Brain microvascular endothelial cell (primary cell): Measurements from ENCODE around the gene SUSD5.

Experiments used
- DNase-seq: peaks from one replicate; pipeline ENCODE4 v3.0.0-alpha.2; 2020
- H3K27ac ChIP-seq: fragments of 250-450 bp; sonication (Bioruptor Pico); 2 replicates; pipeline ENCODE4 v1.5.1; 2020; ENCODE audit warnings: mild to moderate bottlenecking, moderate library complexity
- H3K27me3 ChIP-seq: fragments of 250-450 bp; sonication (Bioruptor Pico); replicated peaks from 2 replicates; pipeline ENCODE4 v1.5.1; 2020; ENCODE audit warnings: mild to moderate bottlenecking
- H3K36me3 ChIP-seq: fragments of 250-450 bp; sonication (Bioruptor Pico); replicated peaks from 2 replicates; pipeline ENCODE4 v1.5.1; 2020; ENCODE audit warnings: mild to moderate bottlenecking
- H3K4me3 ChIP-seq: 2 replicates; pipeline ENCODE4 v1.5.1; 2011; ENCODE audit warnings: low read depth, mild to moderate bottlenecking, control low read depth, low read length, moderate library complexity
- in situ Hi-C: cut with HindIII; loops from 2 replicates; pipeline ENCODE4 v1.10.0; 2017; ENCODE audit warnings: low sequenced_read_pairs, low pct_ligation_motif_present
- TF ChIP-seq, protein P1 (sequence below): IDR thresholded peaks from 2 replicates; pipeline ENCODE4 v1.5.1; 2011; ENCODE audit warnings: low read depth, mild to moderate bottlenecking, moderate library complexity, low read length, control low read depth, inconsistent platforms; ENCODE audit errors: missing control alignments

SUSD5 gene

GRCh38 chr3:33131331-33132018 lies 87.1 kb downstream of the SUSD5 start:
- DNase-seq, result peak; percentile 66
- Histone ChIP-seq H3K27me3 (no peaks in the 10 kb centered on the region), H3K36me3 (peaks cover 23% of the 10 kb centered on the region), H3K4me3 (no peak overlapping the region), H3K27ac (no peak overlapping the region)
- in situ Hi-C loops, result no loop called here
- TF ChIP-seq, protein P1, sequence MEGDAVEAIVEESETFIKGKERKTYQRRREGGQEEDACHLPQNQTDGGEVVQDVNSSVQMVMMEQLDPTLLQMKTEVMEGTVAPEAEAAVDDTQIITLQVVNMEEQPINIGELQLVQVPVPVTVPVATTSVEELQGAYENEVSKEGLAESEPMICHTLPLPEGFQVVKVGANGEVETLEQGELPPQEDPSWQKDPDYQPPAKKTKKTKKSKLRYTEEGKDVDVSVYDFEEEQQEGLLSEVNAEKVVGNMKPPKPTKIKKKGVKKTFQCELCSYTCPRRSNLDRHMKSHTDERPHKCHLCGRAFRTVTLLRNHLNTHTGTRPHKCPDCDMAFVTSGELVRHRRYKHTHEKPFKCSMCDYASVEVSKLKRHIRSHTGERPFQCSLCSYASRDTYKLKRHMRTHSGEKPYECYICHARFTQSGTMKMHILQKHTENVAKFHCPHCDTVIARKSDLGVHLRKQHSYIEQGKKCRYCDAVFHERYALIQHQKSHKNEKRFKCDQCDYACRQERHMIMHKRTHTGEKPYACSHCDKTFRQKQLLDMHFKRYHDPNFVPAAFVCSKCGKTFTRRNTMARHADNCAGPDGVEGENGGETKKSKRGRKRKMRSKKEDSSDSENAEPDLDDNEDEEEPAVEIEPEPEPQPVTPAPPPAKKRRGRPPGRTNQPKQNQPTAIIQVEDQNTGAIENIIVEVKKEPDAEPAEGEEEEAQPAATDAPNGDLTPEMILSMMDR, result peak; percentile 72

- TF ChIP-seq, protein P1, result no peak
- Histone ChIP-seq H3K36me3 (peaks cover 19% of the 10 kb centered on the region), H3K27ac (no peak overlapping the region), H3K27me3 (no peaks in the 10 kb centered on the region), H3K4me3 (no peak overlapping the region)
- in situ Hi-C loops, result no loop called here
- peak; percentile 43 for DNase-seq
Measured at GRCh38 chr3:33130144-33130543, 88.5 kb downstream of the SUSD5 start.

- in situ Hi-C loops, result no loop called here
- TF ChIP-seq, protein P1, result no peak
- Histone ChIP-seq H3K27me3 (no peaks in the 10 kb centered on the region), H3K4me3 (no peak overlapping the region), H3K27ac (no peak overlapping the region), H3K36me3 (peaks cover 20% of the 10 kb centered on the region)
- DNase-seq, result no peak
Measured at GRCh38 chr3:33128706-33129105, 89.9 kb downstream of the SUSD5 start.

DNA sequence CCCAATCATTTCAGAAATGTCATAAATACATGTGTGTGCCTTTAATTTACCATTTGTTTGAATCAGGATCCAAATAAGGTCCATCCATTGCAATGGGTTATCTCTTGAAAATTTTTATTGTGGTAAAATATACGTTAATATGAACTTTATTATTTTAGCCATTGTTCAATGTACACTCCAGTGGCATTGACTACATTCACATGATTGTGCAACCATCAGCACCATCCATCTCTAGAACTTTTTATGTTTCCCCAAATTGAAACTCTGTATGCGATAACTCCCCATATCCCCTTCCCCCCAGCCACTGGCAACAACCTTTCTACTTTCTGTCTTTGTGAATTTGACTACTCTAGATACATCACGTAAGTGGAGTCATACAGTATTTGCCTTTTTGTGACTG lies 92.8 kb downstream of the SUSD5 start:
- in situ Hi-C loops, result no loop called here
- TF ChIP-seq, protein P1, result no peak
- H3K36me3 ChIP-seq, result peaks cover 24% of the 10 kb centered on the region
- no peak overlapping the region for H3K27ac ChIP-seq
- no peak overlapping the region for H3K4me3 ChIP-seq
- no peak for DNase-seq
- H3K27me3 ChIP-seq, result no peaks in the 10 kb centered on the region

DNA sequence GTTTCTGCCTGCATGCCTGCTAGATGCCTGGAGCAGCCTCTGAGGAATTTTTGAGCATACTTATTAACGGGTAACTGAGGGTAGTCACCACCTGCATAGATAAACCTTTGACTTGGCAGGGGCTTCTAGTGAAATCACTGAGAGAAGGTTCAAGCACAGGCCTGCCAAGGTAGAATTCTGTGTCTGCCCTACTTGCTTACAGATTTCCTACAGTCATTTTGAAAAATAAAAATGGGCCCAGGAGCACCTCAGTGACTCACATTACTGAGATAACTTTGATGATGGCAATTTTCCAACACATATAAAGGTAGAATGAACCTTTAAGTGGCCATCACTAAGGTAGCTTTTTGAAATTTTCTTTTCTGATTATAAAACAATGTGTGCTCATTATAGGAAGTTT lies 94.0 kb downstream of the SUSD5 start:
- no peak overlapping the region for H3K4me3 ChIP-seq
- H3K36me3 ChIP-seq, result peaks cover 23% of the 10 kb centered on the region
- in situ Hi-C loops, result no loop called here
- TF ChIP-seq, protein P1, result no peak
- DNase-seq, result no peak
- H3K27ac ChIP-seq, result no peak overlapping the region
- H3K27me3 ChIP-seq, result no peaks in the 10 kb centered on the region

DNA sequence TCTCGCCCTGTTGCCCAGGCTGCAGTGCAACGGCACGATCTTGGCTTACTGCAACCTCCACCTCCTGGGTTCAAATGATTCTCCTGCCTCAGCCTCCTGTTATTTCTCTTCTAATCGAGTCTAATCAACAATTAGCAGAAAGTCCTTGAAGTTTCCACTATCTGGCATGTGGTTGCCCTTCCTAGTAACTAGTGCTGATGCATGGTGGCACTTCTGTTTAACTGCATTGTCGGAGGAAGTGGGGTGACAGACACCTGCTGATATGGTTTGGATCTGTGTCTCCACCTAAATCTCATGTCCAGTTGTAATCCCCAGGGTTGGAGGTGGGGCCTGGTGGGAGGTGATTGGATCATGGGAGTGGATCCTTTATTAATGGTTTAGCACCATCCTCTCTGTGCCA lies 95.6 kb downstream of the SUSD5 start:
- TF ChIP-seq, protein P1, result no peak
- no peak for DNase-seq
- Histone ChIP-seq H3K27ac (no peak overlapping the region), H3K4me3 (no peak overlapping the region), H3K27me3 (no peaks in the 10 kb centered on the region), H3K36me3 (peaks cover 23% of the 10 kb centered on the region)
- in situ Hi-C loops, result no loop called here
